GM18511 (cell line): ENCODE data around the gene PAQR5.

Experiments
- ATAC-seq: cut with Tn5 transposase; IDR thresholded peaks from one replicate; pipeline ENCODE4 v1.9.1; 2021; ENCODE audit warnings: mild to moderate bottlenecking, moderate library complexity; ENCODE audit not compliant: unreplicated experiment

PAQR5 gene

GRCh38 chr15:69456208-69457166, 157.8 kb downstream of the PAQR5 start:
- ATAC-seq, result no peak
